HG02678 (cell line): ENCODE measurements around the gene BIN1.

Source experiments
- ATAC-seq: cut with Tn5 transposase; IDR thresholded peaks from one replicate; pipeline ENCODE4 v1.9.1; 2021; ENCODE audit warnings: mild to moderate bottlenecking, moderate library complexity; ENCODE audit not compliant: unreplicated experiment

BIN1 gene

GRCh38 chr2:127106991-127107621 is at the start of gene BIN1:
Gene BIN1 (minus strand): TSS chr2:127107154. CDS start chr2:127106943, 211 bp downstream.
- peak; percentile 90 for ATAC-seq

- ATAC-seq: no peak
These were observed 49.0 kb upstream of the BIN1 start for GRCh38 chr2:127155947-127156346.

- no peak for ATAC-seq
These were observed 48.2 kb upstream of the BIN1 start for GRCh38 chr2:127155028-127155581.

- no peak for ATAC-seq
These were observed 47.4 kb upstream of the BIN1 start for GRCh38 chr2:127154396-127154795.

- no peak for ATAC-seq
These were observed 46.8 kb upstream of the BIN1 start for GRCh38 chr2:127153691-127154158.

- ATAC-seq: no peak
These were observed 44.0 kb upstream of the BIN1 start for GRCh38 chr2:127150996-127151395.

- no peak for ATAC-seq
These were observed 42.4 kb upstream of the BIN1 start for GRCh38 chr2:127149384-127149783.

GRCh38 chr2:127146820-127147502 is 40.0 kb upstream of the BIN1 start:
- ATAC-seq: no peak

GRCh38 chr2:127146071-127146725 is 39.2 kb upstream of the BIN1 start:
- ATAC-seq: no peak

GRCh38 chr2:127145280-127145895 is 38.4 kb upstream of the BIN1 start:
- no peak for ATAC-seq

- ATAC-seq: no peak
These were observed 37.2 kb upstream of the BIN1 start for GRCh38 chr2:127143841-127144782.

GRCh38 chr2:127142663-127143630 is 36.0 kb upstream of the BIN1 start:
- no peak for ATAC-seq

GRCh38 chr2:127140538-127140937 is 33.6 kb upstream of the BIN1 start:
- no peak for ATAC-seq

- no peak for ATAC-seq
These were observed 32.8 kb upstream of the BIN1 start for GRCh38 chr2:127139766-127140165.

- ATAC-seq: no peak
These were observed 31.3 kb upstream of the BIN1 start for GRCh38 chr2:127138281-127138680.

GRCh38 chr2:127137741-127138140 is 30.8 kb upstream of the BIN1 start:
- no peak for ATAC-seq

- no peak for ATAC-seq
These were observed 30.3 kb upstream of the BIN1 start for GRCh38 chr2:127137225-127137624.

GRCh38 chr2:127134833-127135830 is 28.2 kb upstream of the BIN1 start:
- ATAC-seq: no peak
